Stimulated activated naive B cell treated with anti-CD40 and anti-IgM and Interleukin-4, amounts not matched to agents 10 μg/mL and 1 μg/mL and 100 μg/mL, for 72 hours (primary cell): ENCODE results near the gene PFN2.
"Not testable (repeated sequence)": the region's sequence is repeated elsewhere in the genome, so short reads cannot be mapped to it uniquely, and the experiment has no call there.

ENCODE experiments used
- ATAC-seq, 2 donors: fragments of 150-1000 bp; cut with Tn5 transposase; replicated peaks; 2 replicates each; pipeline ENCODE4 v1.10.0; 2021; ENCODE audit warnings: moderate library complexity in 1 of 2
- DNase-seq: peaks from one replicate; pipeline ENCODE4 v3.0.0; 2021
- H3K27ac Mint-ChIP-seq: one replicate; pipeline ENCODE4 v1.8.0; 2022; ENCODE audit warnings: mild to moderate bottlenecking, mixed read lengths
- H3K27me3 Mint-ChIP-seq, 2 donors: one replicate each; pipeline ENCODE4 v1.8.0; 2022; ENCODE audit warnings: mixed read lengths in 2 of 2
- H3K36me3 Mint-ChIP-seq, 2 donors: one replicate each; pipeline ENCODE4 v1.8.0; 2022; ENCODE audit warnings: mixed read lengths in 2 of 2, mild to moderate bottlenecking in 1 of 2
- H3K4me1 Mint-ChIP-seq, 2 donors: one replicate each; pipeline ENCODE4 v1.8.0; 2022; ENCODE audit warnings: mixed read lengths in 2 of 2, mild to moderate bottlenecking in 1 of 2
- H3K4me3 Mint-ChIP-seq, 2 donors: one replicate each; pipeline ENCODE4 v1.8.0; 2022; ENCODE audit warnings: mild to moderate bottlenecking in 2 of 2, mixed read lengths in 2 of 2, moderate library complexity in 1 of 2
- H3K9me3 Mint-ChIP-seq, 2 donors: one replicate each; pipeline ENCODE4 v1.8.0; 2022; ENCODE audit warnings: mixed read lengths in 2 of 2, mild to moderate bottlenecking in 1 of 2

Gene PFN2

DNA sequence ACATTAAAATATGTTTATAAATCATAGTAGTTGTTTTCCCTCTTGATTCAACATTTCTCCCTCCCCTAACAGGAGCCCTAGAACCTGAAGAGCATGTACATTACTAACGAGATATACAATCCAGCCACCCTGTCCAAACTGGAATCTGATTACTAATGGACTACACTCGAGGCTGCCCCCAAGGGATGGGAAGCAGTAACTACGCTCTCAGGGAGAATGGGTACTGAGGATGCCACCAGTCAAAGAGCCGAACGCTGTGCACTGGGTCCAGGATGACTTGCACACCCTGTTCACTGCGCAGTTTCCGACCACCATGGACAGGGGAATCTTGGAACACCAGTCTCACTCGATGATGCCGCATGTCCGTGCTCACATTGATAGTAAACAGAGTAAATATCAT lies 11.3 kb upstream of the PFN2 start:
- not testable (repeated sequence) for DNase-seq

DNA sequence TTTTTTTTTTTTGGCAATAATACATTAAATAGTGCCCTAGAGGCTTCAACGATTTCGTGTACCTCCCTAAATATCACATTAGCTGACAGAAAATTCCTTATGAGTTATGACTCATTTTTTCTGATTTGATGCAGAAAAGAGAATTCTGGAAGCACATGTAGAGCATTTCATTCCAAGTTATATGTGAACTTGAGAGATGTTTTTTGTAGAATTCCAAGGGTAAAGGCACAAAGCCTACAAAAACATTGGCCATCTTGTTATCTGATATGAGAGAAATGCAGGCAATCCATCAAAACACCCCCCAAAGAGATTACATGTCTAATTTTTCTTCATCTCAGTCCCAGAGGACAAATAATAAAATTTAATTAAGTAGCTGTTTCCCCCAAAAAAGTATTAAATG lies 6.7 kb upstream of the PFN2 start:
- no peaks in the 10 kb centered on the region for H3K9me3 Mint-ChIP-seq
- ATAC-seq (no peak), DNase-seq (no peak)
- peaks cover 0 to 2% of the 10 kb centered on the region in 2 donors for H3K4me1 Mint-ChIP-seq
- H3K36me3 Mint-ChIP-seq, result no peaks in the 10 kb centered on the region
- peaks cover 1 to 10% of the 10 kb centered on the region in 2 donors for H3K27me3 Mint-ChIP-seq
- no peak overlapping the region for H3K4me3 Mint-ChIP-seq
- H3K27ac Mint-ChIP-seq, result no peak overlapping the region

More for the DNA sequence above, 11.3 kb upstream of the PFN2 start:
- not testable (repeated sequence) for H3K4me3 Mint-ChIP-seq, H3K36me3 Mint-ChIP-seq, H3K4me1 Mint-ChIP-seq, H3K9me3 Mint-ChIP-seq, H3K27ac Mint-ChIP-seq
- peaks cover 5 to 15% of the 10 kb centered on the region in 2 donors for H3K27me3 Mint-ChIP-seq
- ATAC-seq, result peak in 1 of 2 donors; percentile 61

DNA sequence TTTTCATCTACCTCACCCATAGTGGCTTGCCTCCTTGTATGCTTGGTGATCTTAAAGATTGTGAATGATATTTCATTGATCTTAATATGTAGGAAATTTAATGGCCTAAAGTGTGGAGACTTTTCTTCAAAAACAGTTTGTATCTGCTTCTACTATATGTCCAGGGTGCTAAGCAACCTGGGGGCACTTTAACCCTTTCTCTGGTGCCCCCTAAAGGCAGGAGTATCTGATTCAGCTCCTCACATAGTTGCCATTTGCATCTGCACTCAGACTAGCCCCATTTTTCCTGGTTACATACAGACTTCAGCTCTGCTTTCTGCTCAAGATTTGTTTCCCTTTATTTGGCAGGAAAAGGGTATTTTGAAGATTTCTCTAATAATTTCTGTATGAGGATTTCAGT lies 5.2 kb upstream of the PFN2 start:
- Mint-ChIP-seq H3K4me1 (peaks cover 7 to 8% of the 10 kb centered on the region in 2 donors), H3K27ac (no peak overlapping the region), H3K4me3 (no peak overlapping the region), H3K36me3 (no peaks in the 10 kb centered on the region), H3K27me3 (peaks cover 13 to 22% of the 10 kb centered on the region in 2 donors), H3K9me3 (no peaks in the 10 kb centered on the region)
- ATAC-seq, result no peak
- DNase-seq, result no peak

- H3K9me3 Mint-ChIP-seq, result no peaks in the 10 kb centered on the region
- ATAC-seq (peak; percentile 6 to 27), DNase-seq (peak; percentile 22)
- H3K4me3 Mint-ChIP-seq, result peak overlapping the region; percentile 89 to 91
- H3K36me3 Mint-ChIP-seq, result peaks cover 0 to 4% of the 10 kb centered on the region in 2 donors
- peak overlapping the region; percentile 93 for H3K27ac Mint-ChIP-seq
- peaks cover 13 to 16% of the 10 kb centered on the region in 2 donors for H3K27me3 Mint-ChIP-seq
- H3K4me1 Mint-ChIP-seq, result peaks cover 14 to 20% of the 10 kb centered on the region in 2 donors
These were observed 844 bp upstream of the PFN2 start for GRCh38 chr3:149971403-149972075.

DNA sequence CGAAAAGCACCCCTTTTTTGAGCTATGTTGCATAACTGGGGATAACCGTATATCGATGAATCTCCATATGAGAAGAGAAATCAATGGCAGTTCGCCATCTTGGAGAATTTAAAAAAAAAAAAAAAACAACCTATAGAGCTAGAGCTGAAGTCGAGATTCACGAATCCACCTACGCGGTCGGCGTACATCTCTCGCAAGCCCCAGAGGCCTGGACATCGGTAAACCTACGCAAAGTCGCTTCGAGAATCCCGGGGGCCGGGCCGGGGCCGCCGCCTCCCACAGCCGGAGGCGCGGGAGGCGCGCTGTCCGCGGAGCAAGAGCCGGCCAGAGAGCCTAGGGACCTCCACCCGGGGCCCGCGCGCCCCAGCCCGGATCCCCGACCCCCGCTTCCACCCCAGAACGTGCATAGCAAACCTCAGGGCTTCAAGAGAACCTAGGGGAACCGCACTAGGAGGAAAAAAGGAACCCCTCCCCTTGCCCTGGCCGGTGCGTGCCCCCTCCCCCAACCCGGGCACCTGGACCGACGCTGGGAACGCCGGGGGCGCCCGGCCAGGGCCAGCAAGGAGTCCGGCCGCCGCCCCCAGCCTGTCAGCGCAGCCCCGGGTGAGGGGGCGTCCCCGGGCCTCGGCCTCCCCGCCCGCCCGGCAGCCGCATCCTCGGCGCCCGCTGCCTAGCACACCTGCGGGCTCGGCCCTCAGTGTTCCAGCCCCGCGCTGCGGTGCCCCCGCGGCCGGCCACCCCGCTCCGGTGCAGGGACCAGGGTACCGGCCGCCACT lies 567 bp downstream of the PFN2 start:
- Mint-ChIP-seq H3K4me3 (peak overlapping the region; percentile 81 to 91), H3K27ac (peak overlapping the region; percentile 51), H3K36me3 (peaks cover 0 to 6% of the 10 kb centered on the region in 2 donors), H3K4me1 (peaks cover 15 to 25% of the 10 kb centered on the region in 2 donors), H3K27me3 (peaks cover 13 to 16% of the 10 kb centered on the region in 2 donors), H3K9me3 (no peaks in the 10 kb centered on the region)
- ATAC-seq (peak; percentile 69 to 78), DNase-seq (peak; percentile 73)

DNA sequence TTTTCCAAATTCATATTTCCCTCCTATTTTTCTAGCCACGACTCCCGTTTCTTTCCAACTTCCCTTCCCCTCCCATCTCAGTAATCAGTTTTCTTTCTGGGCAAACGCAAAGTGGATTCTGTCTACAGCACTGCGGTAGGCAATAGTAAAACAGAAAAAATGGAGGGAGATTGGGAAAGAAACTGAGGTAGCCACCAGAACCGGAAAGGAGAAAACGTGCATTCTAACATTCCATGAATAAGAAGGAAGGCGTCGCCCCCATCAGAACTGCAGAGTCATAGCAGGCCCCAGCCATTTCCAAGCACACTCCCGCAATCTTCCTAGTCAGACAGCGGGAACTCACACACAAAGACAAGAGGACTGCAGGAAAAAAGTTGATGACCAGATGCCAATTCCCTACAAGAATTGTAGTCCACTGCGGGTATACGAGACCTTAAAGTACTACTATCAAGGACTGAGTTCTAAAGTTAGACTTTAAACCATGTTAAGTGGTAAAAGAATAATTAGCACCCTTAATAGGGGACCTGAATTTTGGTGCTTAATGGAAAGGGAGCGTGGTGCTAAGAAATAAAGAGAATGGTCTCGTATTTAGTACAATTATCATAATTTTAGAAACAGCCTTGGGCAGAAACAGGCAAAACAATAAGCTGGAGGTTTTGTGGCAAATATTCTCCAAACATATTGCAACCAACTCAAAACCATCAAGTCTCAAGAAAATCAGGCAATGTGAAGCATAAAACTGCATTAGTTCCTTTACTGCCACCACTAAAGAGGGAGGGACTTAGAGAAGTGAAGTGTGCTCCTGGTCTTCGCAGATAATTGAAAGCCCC lies 1.4 kb downstream of the PFN2 start:
- H3K4me3 Mint-ChIP-seq, result peak overlapping the region; percentile 78 to 79
- H3K4me1 Mint-ChIP-seq, result peaks cover 17 to 29% of the 10 kb centered on the region in 2 donors
- ATAC-seq, result no peak

GRCh38 chr3:149968216-149968615 lies 2.5 kb downstream of the PFN2 start:
- Mint-ChIP-seq H3K36me3 (peaks cover 0 to 6% of the 10 kb centered on the region in 2 donors), H3K9me3 (no peaks in the 10 kb centered on the region), H3K4me1 (peaks cover 17 to 29% of the 10 kb centered on the region in 2 donors), H3K4me3 (no peak overlapping the region), H3K27me3 (peaks cover 12 to 13% of the 10 kb centered on the region in 2 donors), H3K27ac (no peak overlapping the region)
- DNase-seq (no peak), ATAC-seq (no peak)

More for the DNA sequence above, 1.4 kb downstream of the PFN2 start:
- peaks cover 0 to 6% of the 10 kb centered on the region in 2 donors for H3K36me3 Mint-ChIP-seq
- no peak for DNase-seq
- H3K27me3 Mint-ChIP-seq, result peaks cover 13 to 16% of the 10 kb centered on the region in 2 donors
- H3K27ac Mint-ChIP-seq, result no peak overlapping the region
- H3K9me3 Mint-ChIP-seq, result no peaks in the 10 kb centered on the region

DNA sequence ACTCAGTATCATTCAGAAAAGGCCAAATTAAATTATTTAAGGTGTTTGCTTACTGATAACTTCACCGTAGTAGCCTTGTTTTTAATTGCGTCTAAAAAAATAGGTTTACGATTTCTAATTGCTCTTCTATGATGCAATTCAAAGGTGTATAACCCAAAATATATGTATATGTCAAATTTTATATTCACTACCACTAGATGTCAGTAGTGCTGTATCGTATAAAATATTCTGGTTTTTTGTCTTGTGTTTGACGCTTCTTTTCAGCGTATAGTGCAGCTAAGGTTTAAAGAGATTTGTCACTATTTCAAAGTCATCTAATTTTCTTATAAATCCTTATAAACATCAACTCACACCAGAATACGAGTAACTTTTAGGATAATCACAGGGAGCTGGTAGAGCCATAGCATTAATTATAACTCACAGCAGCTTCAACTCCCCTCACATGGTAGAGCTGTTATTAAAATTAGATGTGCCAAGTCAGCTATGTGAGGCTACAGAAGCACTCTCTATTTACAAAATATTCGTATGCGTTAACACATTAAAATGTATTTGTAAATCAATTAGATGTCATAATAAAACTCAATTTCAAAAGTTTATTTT lies 3.5 kb downstream of the PFN2 start:
- ATAC-seq (no peak), DNase-seq (no peak)
- Mint-ChIP-seq H3K9me3 (no peaks in the 10 kb centered on the region), H3K27me3 (peaks cover 9 to 10% of the 10 kb centered on the region in 2 donors), H3K4me1 (peaks cover 17 to 29% of the 10 kb centered on the region in 2 donors), H3K4me3 (no peak overlapping the region), H3K36me3 (peaks cover 0 to 6% of the 10 kb centered on the region in 2 donors), H3K27ac (no peak overlapping the region)

GRCh38 chr3:149965278-149965677 lies 5.4 kb downstream of the PFN2 start:
- H3K36me3 Mint-ChIP-seq, result peaks cover 4 to 11% of the 10 kb centered on the region in 2 donors

DNA sequence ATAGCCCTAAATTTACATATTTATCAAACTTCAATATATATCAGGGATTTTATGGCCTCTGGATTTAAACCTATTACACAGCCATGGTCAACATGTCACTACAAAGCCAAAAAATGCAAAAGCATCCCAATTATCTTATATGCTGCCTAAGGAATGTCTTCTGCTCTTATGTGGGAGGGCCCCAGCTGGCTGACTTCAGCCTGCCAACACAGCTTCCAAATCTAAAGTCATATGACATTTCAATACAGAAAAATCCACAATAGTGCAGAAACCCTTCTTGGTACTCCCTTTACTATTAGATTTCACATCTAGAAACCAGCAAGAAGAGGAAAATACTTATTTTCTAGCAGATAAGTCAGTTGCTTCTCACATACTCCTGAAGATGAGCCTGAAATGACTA lies 6.4 kb downstream of the PFN2 start:
- DNase-seq (no peak), ATAC-seq (no peak)
- Mint-ChIP-seq H3K27me3 (no peaks in the 10 kb centered on the region), H3K9me3 (no peaks in the 10 kb centered on the region), H3K4me3 (no peak overlapping the region), H3K36me3 (peaks cover 4 to 11% of the 10 kb centered on the region in 2 donors), H3K27ac (no peak overlapping the region), H3K4me1 (peaks cover 8 to 13% of the 10 kb centered on the region in 2 donors)

More at GRCh38 chr3:149965278-149965677, 5.4 kb downstream of the PFN2 start:
- Mint-ChIP-seq H3K4me3 (no peak overlapping the region), H3K4me1 (peaks cover 11 to 20% of the 10 kb centered on the region in 2 donors), H3K27ac (no peak overlapping the region), H3K27me3 (no peaks in the 10 kb centered on the region), H3K9me3 (no peaks in the 10 kb centered on the region)
- no peak for DNase-seq
- ATAC-seq, result peak; percentile 27 to 40

DNA sequence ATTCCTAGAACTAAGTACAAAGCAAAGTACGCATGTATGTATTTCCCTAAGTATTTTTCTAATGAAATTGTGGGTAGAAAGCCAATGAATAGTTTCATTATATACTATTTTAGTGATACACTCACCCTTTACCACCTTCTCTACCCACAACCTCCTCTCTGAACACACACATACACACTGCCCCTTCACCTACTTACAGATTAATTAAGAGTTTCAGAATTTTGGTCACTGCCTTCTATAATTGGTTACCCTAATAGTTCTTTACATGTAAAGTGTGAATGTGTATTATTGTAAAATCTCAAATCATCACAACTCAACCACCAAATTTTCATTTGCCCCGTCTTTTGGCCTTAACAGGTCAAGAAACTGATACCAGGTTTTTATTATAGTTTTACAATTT lies 7.2 kb downstream of the PFN2 start:
- no peaks in the 10 kb centered on the region for H3K27me3 Mint-ChIP-seq
- H3K4me1 Mint-ChIP-seq, result peaks cover 5 to 8% of the 10 kb centered on the region in 2 donors
- H3K27ac Mint-ChIP-seq, result no peak overlapping the region
- DNase-seq, result no peak
- no peak for ATAC-seq
- H3K4me3 Mint-ChIP-seq, result no peak overlapping the region
- peaks cover 6 to 7% of the 10 kb centered on the region in 2 donors for H3K36me3 Mint-ChIP-seq
- H3K9me3 Mint-ChIP-seq, result no peaks in the 10 kb centered on the region

DNA sequence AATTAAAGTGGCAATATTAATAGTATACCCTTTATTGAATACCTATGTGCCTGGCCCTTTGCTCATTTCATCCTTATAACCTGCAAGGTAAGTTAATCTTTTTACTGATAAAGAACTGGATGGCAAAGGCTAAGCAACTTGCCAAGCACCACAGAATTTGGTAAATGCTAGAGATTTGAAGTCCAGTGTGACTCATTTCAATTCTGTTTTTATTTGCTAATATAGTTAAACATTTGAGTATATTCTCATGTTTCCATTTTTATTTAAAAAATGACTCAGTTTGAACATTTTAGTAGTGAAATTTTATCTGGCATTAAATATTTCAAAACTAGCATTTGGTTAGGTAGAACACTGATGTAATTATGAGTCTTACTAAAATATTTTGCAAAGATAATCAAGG lies 11.3 kb downstream of the PFN2 start:
- H3K27me3 Mint-ChIP-seq, result no peaks in the 10 kb centered on the region

GRCh38 chr3:149958171-149958796 lies 12.4 kb downstream of the PFN2 start:
- no peaks in the 10 kb centered on the region for H3K27me3 Mint-ChIP-seq
- DNase-seq, result no peak
- peaks cover 7 to 27% of the 10 kb centered on the region in 2 donors for H3K4me1 Mint-ChIP-seq
- H3K36me3 Mint-ChIP-seq, result peaks cover 6 to 12% of the 10 kb centered on the region in 2 donors
- no peak overlapping the region for H3K27ac Mint-ChIP-seq
- ATAC-seq, result no peak
- no peak overlapping the region for H3K4me3 Mint-ChIP-seq
- H3K9me3 Mint-ChIP-seq, result no peaks in the 10 kb centered on the region

More for the DNA sequence above, 11.3 kb downstream of the PFN2 start:
- H3K4me1 Mint-ChIP-seq, result peaks cover 4 to 19% of the 10 kb centered on the region in 2 donors
- no peak overlapping the region for H3K4me3 Mint-ChIP-seq
- ATAC-seq (no peak), DNase-seq (no peak)
- H3K36me3 Mint-ChIP-seq, result peaks cover 6 to 12% of the 10 kb centered on the region in 2 donors
- no peak overlapping the region for H3K27ac Mint-ChIP-seq
- H3K9me3 Mint-ChIP-seq, result no peaks in the 10 kb centered on the region
